HEK293T (cell line): ENCODE results near the gene PPP4R4.

Experiments used
- ARNT ChIP-seq: fragments of 450-650 bp; IDR thresholded peaks from 2 replicates; pipeline ENCODE4 v1.6.1; 2017; ENCODE audit warnings: mild to moderate bottlenecking
- BHLHE40 ChIP-seq: fragments of 450-650 bp; IDR thresholded peaks from 2 replicates; pipeline ENCODE4 v1.6.1; 2016; ENCODE audit warnings: mild to moderate bottlenecking, moderate library complexity, borderline replicate concordance
- FOXM1 ChIP-seq: fragments of 450-650 bp; IDR thresholded peaks from 2 replicates; pipeline ENCODE4 v1.6.1; 2017; ENCODE audit warnings: mild to moderate bottlenecking, borderline replicate concordance
- NFRKB ChIP-seq: fragments of 450-650 bp; IDR thresholded peaks from 2 replicates; pipeline ENCODE4 v1.6.1; 2016; ENCODE audit warnings: mild to moderate bottlenecking, moderate library complexity
- SP1 ChIP-seq: fragments of 450-650 bp; IDR thresholded peaks from 2 replicates; pipeline ENCODE4 v1.6.1; 2017
- TARDBP ChIP-seq: fragments of 450-650 bp; IDR thresholded peaks from 2 replicates; pipeline ENCODE4 v1.6.1; 2016

DNA sequence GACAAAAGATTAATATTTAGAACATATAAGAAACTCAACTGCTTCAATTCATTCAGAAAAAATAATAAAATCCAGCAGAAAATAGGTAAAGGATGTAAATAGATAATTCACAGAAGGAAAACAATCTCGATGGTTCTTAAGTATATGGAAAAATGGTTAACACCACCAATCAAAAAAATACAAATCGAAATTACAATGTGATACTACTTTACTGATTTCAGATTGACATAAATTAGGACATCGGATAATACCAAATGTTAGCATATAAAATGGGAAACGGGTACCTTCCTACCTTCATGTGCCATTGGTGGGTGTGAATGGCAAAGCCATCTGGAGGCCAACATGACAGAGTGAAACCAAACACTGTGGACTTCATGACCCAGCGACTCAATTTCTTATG lies 1.6 kb upstream of the PPP4R4 start:
- no peak for TF ChIP-seq NFRKB
- no peak for TF ChIP-seq SP1
- TF ChIP-seq BHLHE40, result no peak
- TF ChIP-seq FOXM1, result no peak
- TF ChIP-seq ARNT, result no peak
- TF ChIP-seq TARDBP, result no peak
